RPMI8226 (cell line): Measurements from ENCODE around the gene SLC5A3.

Experiments
- DNase-seq: peaks from one replicate; pipeline ENCODE4 v3.0.0-alpha.2; 2015

Gene SLC5A3

GRCh38 chr21:34105947-34106541 lies 32.7 kb downstream of the SLC5A3 start:
- DNase-seq, result no peak

DNA sequence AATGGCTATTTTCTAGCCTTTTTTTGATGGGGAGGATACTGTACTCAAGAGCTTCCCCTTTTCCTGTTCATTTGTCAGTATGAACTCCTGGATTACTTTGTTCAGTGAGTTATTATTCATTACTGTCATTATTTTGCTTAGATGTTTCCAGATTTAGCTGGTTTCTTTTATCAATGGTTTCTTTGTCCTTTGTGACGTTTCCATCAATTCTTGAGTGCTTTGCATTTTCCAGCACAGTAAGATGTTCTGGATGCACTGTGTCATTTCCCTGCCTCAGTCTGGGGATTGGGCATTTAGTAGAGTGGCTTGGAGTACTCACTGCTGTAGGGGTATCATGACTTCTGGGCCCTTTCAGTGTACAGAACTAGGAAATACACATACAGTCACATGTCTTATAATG lies 34.2 kb downstream of the SLC5A3 start:
- no peak for DNase-seq

DNA sequence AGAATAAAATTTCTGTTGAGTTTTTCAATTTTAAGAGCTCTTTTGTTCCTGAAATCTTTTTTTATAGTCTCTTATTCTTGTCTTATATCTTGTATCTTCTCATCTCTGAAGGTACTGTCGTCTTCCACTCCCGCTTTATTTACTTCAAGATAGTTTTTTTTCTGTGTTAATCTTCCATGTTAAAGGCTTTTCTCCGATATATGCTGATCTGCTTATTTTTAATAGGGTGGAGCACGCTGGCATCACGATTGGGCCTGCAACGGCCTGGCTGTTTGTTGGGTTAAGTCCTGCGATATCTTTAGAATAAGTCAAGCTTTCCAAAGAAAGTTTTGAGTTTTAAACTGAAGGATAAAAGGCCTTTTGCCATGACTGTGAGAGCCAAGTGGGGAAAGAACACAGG lies 35.7 kb downstream of the SLC5A3 start:
- no peak for DNase-seq

DNA sequence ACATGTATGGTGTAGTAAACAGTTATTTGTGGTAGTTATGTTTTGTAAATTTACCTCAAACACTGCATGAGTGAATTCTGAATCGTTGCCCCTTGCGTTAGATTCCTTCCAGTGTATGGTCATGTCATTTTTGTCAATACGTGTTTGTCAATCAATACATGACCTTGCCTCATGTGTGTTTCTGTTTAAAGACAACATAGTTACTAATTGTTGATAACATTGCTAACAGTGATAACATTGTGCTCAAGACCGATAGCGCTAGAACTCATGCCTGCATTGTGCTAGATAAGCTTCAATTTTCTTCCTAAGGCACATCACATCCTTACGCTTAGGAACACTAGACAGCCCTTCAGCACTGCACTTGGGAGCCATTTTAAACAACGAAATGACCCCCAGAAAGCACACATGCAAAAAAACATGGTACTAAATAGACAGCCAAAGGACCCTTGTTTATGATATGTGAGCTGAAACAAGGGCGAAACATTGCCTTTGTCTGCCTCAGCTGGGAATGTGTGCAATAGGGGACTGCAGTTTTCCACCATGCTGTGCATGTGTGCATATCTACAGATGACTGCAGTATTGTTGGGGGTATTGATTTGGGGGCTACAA lies 37.3 kb downstream of the SLC5A3 start:
- DNase-seq, result no peak

DNA sequence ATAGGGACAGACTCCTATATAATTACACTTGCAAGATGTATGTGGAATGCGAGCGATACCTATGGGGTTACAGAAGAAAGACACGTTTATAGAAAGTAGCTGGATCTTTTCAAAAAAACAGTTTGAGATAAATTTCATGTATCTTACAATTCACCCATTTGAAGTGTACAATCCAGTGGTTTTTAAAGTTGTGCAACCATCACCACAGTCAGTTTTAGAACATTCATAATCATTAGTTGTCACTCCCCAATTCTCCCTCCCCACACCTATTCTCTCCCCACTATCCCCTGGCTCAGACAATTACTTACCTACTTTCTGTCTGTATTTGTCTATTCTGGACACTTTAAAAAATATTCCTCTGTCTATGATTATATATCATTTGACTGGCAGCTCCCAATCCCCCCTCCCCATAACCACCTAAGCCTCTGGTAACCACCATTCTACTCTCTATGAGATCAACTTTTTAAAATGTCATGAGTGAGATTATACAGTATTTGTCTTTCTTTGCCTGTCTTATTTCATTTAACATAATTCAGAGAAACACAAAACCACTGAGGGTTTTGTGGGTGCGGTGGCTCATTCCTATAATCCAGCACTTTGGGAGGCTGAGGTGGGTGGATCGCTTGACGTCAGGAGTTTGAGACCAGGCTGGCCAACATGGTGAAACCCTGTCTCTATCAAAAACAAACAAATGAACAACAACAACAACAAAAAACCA lies 39.1 kb downstream of the SLC5A3 start:
- DNase-seq, result no peak

- DNase-seq, result peak; percentile 10
Measured at GRCh38 chr21:34113842-34114241, 40.5 kb downstream of the SLC5A3 start.

GRCh38 chr21:34115160-34115559 lies 41.8 kb downstream of the SLC5A3 start:
- DNase-seq, result no peak

DNA sequence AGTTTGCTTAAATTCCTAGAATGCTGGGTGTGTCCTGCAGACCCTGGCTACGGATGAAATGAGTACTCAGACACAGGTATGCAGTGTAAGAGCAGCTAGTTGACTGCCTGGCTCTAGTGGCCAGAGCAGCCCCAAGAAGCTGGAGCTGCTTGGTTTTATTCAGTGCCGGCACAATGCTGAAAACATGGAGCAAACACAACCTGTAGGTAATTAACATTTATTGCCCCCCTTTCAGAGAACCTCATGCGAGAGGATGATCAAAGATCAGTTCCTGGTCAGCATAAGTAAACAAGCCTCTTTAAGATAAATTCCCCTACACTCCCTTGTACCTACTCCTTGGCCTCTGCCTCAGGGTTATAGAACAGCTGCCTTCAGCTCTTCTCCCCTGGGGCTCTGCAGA lies 43.2 kb downstream of the SLC5A3 start:
- DNase-seq, result no peak

- DNase-seq, result no peak
Measured at GRCh38 chr21:34120867-34121266, 47.5 kb downstream of the SLC5A3 start.

DNA sequence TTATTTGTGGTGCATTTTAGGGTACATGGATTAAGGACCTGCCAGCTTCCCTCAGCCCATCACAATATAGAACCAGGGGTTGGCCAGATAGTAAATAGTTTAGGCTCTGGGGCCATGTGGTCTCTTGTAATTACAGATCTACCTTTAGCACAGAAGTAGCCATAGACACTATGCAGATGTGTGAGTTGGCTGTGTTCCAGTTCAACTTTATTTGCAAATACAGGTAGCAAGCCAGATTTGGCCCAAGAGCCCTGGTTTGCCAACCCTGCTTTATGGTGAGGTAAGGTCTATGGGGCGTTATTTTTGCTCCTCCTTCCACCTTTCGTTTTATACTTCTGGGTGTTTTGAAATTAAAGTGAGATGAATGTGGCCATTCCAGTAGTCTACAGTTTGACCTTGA lies 48.7 kb downstream of the SLC5A3 start:
- DNase-seq, result peak; percentile 17
